ENCODE results near the gene CRB1. TPM values are rescaled to one million over a fixed set of nuclear protein-coding genes. Genes with fewer than 3 reads are reported as not detected.
A peak's percentile ranks its signal among the peaks of the same experiment; 100 is the strongest.

Gene CRB1
- total and polyA plus RNA-seq, 8 donors: 0.09 to 0.31 (median 0.26) TPM

DNA sequence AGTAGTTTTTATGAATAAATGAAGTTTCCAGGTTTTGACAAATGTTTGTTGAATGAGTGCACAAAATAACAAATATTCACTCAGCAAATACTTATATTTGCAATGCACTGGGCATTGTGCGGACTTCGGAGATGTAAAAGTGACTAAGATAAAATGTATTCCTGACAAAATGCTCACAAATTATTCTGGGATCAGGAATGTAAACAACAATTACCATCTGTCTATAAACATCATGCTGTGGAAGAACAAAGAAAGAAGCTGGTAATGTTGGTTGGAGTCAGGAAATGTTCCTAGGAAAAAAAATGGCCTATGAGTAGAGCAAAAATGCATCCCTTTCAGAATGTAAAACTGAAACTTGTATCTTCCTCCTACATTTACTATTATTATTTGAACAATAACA lies 68.5 kb downstream of the CRB1 start:
- no peaks in the 10 kb centered on the region for H3K4me1 ChIP-seq
- ATAC-seq: no peak
- TF ChIP-seq CTCF (IDR thresholded peaks at IDR 0.05): no peak

DNA sequence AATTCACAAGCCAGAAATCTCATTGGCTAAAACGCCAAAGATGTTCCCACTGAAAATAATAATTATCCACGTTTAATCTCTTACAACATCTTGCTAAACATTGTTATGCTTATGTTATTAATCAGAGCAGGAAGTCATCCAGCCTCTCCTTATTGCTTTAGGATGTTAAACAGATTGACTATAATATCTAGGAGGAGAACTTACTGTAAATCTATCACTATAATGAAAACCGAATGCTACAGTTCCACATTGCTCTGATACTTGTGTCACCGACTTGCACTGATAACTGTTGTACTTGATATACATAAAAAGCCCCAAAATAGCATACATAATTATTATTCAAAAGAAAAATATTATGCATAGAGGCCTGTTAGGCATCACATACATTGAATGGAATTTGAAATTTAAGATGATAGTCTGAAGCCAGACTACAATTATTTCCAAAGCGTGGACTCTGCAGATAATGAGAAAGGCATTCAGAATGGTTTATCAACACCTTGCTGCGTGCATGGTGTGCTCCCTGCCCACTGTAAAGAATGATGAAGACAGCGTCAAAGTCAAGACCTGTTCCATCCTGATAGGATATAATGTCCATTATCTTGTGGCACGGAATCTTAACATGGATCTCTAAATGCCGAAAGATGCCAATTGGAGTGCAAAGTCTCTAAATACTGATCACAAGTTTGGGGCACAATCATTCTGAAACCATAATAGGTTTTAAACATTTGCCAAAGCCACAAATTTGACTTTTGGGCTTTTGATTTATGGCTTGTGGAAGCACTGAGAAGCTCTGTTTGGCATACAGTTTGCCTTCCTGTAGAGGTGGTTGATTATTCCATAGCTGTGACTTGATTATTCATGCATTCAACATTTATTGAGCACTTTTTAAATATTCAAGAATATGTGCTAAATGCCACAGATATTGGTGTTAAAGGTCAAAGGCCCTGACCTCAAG lies 71.3 kb downstream of the CRB1 start:
- intact Hi-C loops (cut with DNase I): no loop called here
- ATAC-seq: no peak
- H3K27me3 ChIP-seq: no peaks in the 10 kb centered on the region
- TF ChIP-seq CTCF (IDR thresholded peaks at IDR 0.05): no peak
- no peaks in the 10 kb centered on the region for H3K9me3 ChIP-seq
- no peak overlapping the region for H3K27ac ChIP-seq
- no peaks in the 10 kb centered on the region for H3K4me1 ChIP-seq
- no peaks in the 10 kb centered on the region for H3K36me3 ChIP-seq
- DNase-seq: no peak
- no peak overlapping the region for H3K4me3 ChIP-seq

More for the DNA sequence above, 68.5 kb downstream of the CRB1 start:
- no peak for DNase-seq
- Histone ChIP-seq H3K27me3 (no peaks in the 10 kb centered on the region), H3K9me3 (no peaks in the 10 kb centered on the region), H3K36me3 (no peaks in the 10 kb centered on the region), H3K4me3 (no peak overlapping the region), H3K27ac (no peak overlapping the region)
- intact Hi-C loops (cut with DNase I): no loop called here

GRCh38 chr1:197341626-197342025 lies 73.6 kb downstream of the CRB1 start:
- intact Hi-C loops (cut with DNase I): no loop called here
- H3K27ac ChIP-seq: no peak overlapping the region
- peak; percentile 33 for ATAC-seq
- DNase-seq: no peak
- H3K27me3 ChIP-seq: no peaks in the 10 kb centered on the region
- no peaks in the 10 kb centered on the region for H3K9me3 ChIP-seq
- no peak overlapping the region for H3K4me3 ChIP-seq
- no peaks in the 10 kb centered on the region for H3K36me3 ChIP-seq
- H3K4me1 ChIP-seq: no peaks in the 10 kb centered on the region
- no peak for TF ChIP-seq CTCF (IDR thresholded peaks at IDR 0.05)

DNA sequence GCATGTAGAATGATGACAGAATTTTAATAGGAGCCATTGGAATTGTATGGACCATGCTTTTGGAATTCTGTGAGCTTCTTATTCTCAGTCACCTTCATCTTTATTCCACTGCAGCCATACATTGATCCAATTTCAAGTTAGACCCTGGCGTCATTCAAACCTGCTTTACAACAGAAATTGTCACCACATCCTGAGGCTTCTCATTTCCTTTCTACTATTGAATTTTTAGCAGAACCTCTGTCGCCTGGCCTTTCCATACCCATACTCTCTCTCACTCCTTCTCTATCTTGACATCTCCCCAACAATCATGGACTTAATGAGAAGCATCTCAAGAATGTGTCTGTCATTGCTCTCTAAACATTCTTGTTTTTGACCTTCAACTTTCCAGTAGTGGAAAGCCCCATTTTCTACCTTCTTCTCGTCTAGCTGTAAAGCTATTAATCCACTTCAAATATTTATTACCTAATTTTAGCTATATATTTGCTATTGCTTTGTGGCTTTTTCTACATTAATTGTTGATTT lies 74.1 kb downstream of the CRB1 start:
- DNase-seq: no peak
- no peak for ATAC-seq
- no peak for TF ChIP-seq CTCF (IDR thresholded peaks at IDR 0.05)
- H3K4me3 ChIP-seq: no peak overlapping the region
- no peaks in the 10 kb centered on the region for H3K9me3 ChIP-seq
- H3K27ac ChIP-seq: no peak overlapping the region
- H3K4me1 ChIP-seq: no peaks in the 10 kb centered on the region
- intact Hi-C loops (cut with DNase I): no loop called here
- no peaks in the 10 kb centered on the region for H3K36me3 ChIP-seq
- no peaks in the 10 kb centered on the region for H3K27me3 ChIP-seq

GRCh38 chr1:197342669-197343068 lies 74.6 kb downstream of the CRB1 start:
- intact Hi-C loops (cut with DNase I): no loop called here
- H3K9me3 ChIP-seq: no peaks in the 10 kb centered on the region
- no peaks in the 10 kb centered on the region for H3K36me3 ChIP-seq
- DNase-seq (no peak), ATAC-seq (no peak)
- H3K27me3 ChIP-seq: no peaks in the 10 kb centered on the region
- no peak overlapping the region for H3K4me3 ChIP-seq
- no peak for TF ChIP-seq CTCF (IDR thresholded peaks at IDR 0.05)
- H3K27ac ChIP-seq: no peak overlapping the region
- H3K4me1 ChIP-seq: no peaks in the 10 kb centered on the region

All from left lung (tissue), 10 donors.